Measurements from ENCODE around the gene RIMS4.

The RIMS4 gene

DNA sequence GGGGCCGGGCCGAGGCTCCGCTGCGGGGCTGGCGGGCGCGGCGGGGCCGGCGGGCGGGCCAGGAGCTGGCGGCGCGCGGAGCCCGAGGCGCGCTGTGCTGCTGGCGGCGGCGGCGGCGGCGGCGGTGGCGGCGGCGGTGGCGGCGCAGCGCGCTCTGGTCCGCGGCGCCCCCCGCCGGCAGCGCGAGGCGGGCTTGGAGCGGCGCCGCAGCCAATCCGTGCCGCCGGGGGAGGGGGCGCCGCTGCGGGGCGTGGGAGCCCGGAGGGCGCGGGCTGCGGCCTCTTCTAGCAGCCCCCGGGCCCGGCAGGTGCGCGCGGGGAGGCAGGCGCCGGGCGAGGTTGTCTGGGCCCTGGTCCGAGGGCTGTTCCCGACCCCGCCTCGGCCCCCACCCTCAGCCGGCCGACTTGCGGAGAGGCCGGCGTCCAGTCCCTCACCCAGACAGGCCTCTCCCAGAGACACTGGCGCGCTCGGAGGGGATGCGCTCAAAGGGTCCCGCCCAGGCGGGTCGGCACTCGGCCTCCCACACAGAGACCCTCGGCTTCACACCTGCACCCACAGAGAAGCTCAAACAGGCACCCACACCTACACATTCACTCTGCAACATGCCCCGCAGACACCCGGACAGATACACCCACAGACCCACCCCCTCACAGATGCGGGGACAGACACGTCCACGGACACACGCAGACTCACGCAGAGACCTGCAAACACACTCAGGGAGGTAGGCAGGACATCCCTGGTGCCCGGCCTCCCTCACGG, at the start of gene RIMS4:
Gene RIMS4, minus strand, starts transcription at position 156 of the 759 bp plus-strand sequence. CDS start 275 bp downstream, outside the sequence.
- Mint-ChIP-seq H3K9me3 (no peaks in the 10 kb centered on the region), H3K27me3 (peaks cover 68% of the 10 kb centered on the region), H3K27ac (no peak within 1 kb of the TSS), H3K4me3 (peak within 1 kb of the TSS; percentile 53), H3K4me1 (ENCODE audit: low read depth) (peaks cover 10% of the 10 kb centered on the region), H3K36me3 (ENCODE audit: low read depth) (no peaks in the 10 kb centered on the region)
- DNase-seq: no peak

GRCh38 chr20:44858606-44859360, 48.4 kb upstream of the RIMS4 start:
- Mint-ChIP-seq H3K36me3 (ENCODE audit: low read depth) (no peaks in the 10 kb centered on the region), H3K9me3 (no peaks in the 10 kb centered on the region), H3K4me3 (no peak overlapping the region), H3K27ac (no peak overlapping the region), H3K27me3 (no peaks in the 10 kb centered on the region), H3K4me1 (ENCODE audit: low read depth) (peaks cover 13% of the 10 kb centered on the region)
- DNase-seq: no peak

DNA sequence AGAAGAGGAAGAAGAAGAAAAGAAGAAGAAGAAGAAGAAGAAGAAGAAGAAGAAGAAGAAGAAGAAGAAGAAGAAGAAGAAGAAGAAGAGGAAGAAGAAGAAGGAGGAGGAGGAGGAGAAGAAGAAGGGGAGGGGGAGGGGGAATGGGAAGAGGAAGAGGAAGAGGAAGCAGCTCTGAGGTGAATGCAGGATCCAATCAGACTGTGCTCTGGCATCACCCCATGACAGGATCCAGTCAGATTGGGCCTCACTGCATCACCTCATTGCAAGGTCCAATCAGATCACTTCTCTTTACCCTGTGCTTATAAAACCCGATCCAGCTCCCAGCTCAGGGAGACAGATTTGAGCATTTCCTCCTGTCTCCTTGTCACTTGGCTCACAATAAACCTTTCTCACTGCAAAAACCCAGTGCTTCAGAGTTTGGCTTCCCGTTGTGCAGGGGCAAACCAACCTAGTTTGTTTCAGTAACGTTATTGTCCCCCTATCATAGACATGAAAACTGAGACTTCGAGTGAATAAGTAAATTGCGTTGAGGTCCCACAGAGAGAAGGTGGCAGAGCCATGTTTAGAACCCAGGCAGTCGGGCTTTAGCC, 46.6 kb upstream of the RIMS4 start:
- H3K4me3 Mint-ChIP-seq: no peak overlapping the region
- no peaks in the 10 kb centered on the region for H3K36me3 Mint-ChIP-seq (ENCODE audit: low read depth)
- H3K27me3 Mint-ChIP-seq: no peaks in the 10 kb centered on the region
- peaks cover 9% of the 10 kb centered on the region for H3K4me1 Mint-ChIP-seq (ENCODE audit: low read depth)
- H3K9me3 Mint-ChIP-seq: no peaks in the 10 kb centered on the region
- peak overlapping the region; percentile 22 for H3K27ac Mint-ChIP-seq
- no peak for DNase-seq

- Mint-ChIP-seq H3K36me3 (ENCODE audit: low read depth) (no peaks in the 10 kb centered on the region), H3K9me3 (no peaks in the 10 kb centered on the region), H3K4me3 (no peak overlapping the region), H3K4me1 (ENCODE audit: low read depth) (peaks cover 6% of the 10 kb centered on the region), H3K27me3 (no peaks in the 10 kb centered on the region), H3K27ac (peak overlapping the region; percentile 23)
- no peak for DNase-seq
Measured at GRCh38 chr20:44856442-44856841, 46.1 kb upstream of the RIMS4 start.

GRCh38 chr20:44851545-44851944, 41.2 kb upstream of the RIMS4 start:
- no peak overlapping the region for H3K4me3 Mint-ChIP-seq
- DNase-seq: no peak
- no peaks in the 10 kb centered on the region for H3K36me3 Mint-ChIP-seq (ENCODE audit: low read depth)
- peaks cover 4% of the 10 kb centered on the region for H3K4me1 Mint-ChIP-seq (ENCODE audit: low read depth)
- no peak overlapping the region for H3K27ac Mint-ChIP-seq
- no peaks in the 10 kb centered on the region for H3K9me3 Mint-ChIP-seq
- H3K27me3 Mint-ChIP-seq: peaks cover 12% of the 10 kb centered on the region

GRCh38 chr20:44850837-44851236, 40.5 kb upstream of the RIMS4 start:
- Mint-ChIP-seq H3K27ac (no peak overlapping the region), H3K27me3 (peaks cover 12% of the 10 kb centered on the region), H3K36me3 (ENCODE audit: low read depth) (no peaks in the 10 kb centered on the region), H3K9me3 (no peaks in the 10 kb centered on the region), H3K4me1 (ENCODE audit: low read depth) (peaks cover 4% of the 10 kb centered on the region), H3K4me3 (no peak overlapping the region)
- no peak for DNase-seq

DNA sequence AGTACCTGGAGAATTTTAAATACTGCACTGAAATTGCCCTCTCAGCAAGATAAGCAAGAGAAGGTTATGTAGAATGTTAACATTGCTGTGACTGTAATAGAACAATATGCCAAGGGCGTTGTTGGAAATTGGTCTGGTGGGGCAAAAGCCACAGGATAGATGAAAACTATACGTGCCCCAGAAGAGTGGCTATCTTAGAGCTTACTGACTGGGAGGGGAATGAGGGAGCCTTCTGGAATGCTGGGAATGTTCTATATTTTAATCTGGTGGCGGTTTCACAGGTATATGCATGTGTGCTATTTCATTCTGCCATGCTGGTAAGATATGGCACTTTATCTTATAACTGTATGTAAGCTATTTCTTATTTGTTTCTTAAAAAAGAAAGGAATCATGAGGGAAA, 39.9 kb upstream of the RIMS4 start:
- Mint-ChIP-seq H3K4me1 (ENCODE audit: low read depth) (peaks cover 4% of the 10 kb centered on the region), H3K9me3 (no peaks in the 10 kb centered on the region), H3K27ac (no peak overlapping the region), H3K4me3 (no peak overlapping the region), H3K36me3 (ENCODE audit: low read depth) (no peaks in the 10 kb centered on the region), H3K27me3 (peaks cover 12% of the 10 kb centered on the region)
- no peak for DNase-seq

DNA sequence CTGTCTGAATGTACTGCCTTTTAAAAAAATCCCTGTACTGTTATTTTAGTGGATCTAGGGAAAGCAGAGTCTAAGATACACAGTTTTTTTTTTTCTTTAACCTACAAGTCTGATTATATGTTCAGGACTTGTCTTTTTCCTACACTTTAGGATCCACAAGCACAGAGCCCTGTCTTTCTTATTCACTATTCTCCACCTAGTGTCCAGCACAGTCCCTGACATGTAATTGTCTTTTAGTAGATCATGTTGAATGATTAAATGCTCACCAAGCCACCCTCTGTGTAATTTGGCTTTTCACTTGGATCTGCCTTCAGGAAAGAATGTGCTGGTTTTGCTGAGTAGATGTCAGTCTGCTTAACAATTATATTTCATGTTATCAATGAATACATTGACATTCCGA, 39.4 kb upstream of the RIMS4 start:
- Mint-ChIP-seq H3K36me3 (ENCODE audit: low read depth) (no peaks in the 10 kb centered on the region), H3K4me3 (no peak overlapping the region), H3K27me3 (peaks cover 16% of the 10 kb centered on the region), H3K4me1 (ENCODE audit: low read depth) (peaks cover 4% of the 10 kb centered on the region), H3K27ac (no peak overlapping the region), H3K9me3 (no peaks in the 10 kb centered on the region)
- DNase-seq: no peak

GRCh38 chr20:44848254-44849015, 38.1 kb upstream of the RIMS4 start:
- H3K4me3 Mint-ChIP-seq: no peak overlapping the region
- H3K9me3 Mint-ChIP-seq: no peaks in the 10 kb centered on the region
- DNase-seq: no peak
- H3K27ac Mint-ChIP-seq: no peak overlapping the region
- H3K36me3 Mint-ChIP-seq (ENCODE audit: low read depth): no peaks in the 10 kb centered on the region
- H3K27me3 Mint-ChIP-seq: peaks cover 25% of the 10 kb centered on the region
- peaks cover 4% of the 10 kb centered on the region for H3K4me1 Mint-ChIP-seq (ENCODE audit: low read depth)

- H3K27ac Mint-ChIP-seq: no peak overlapping the region
- H3K27me3 Mint-ChIP-seq: peaks cover 36% of the 10 kb centered on the region
- H3K36me3 Mint-ChIP-seq (ENCODE audit: low read depth): no peaks in the 10 kb centered on the region
- peaks cover 3% of the 10 kb centered on the region for H3K9me3 Mint-ChIP-seq
- no peak overlapping the region for H3K4me3 Mint-ChIP-seq
- no peaks in the 10 kb centered on the region for H3K4me1 Mint-ChIP-seq (ENCODE audit: low read depth)
- DNase-seq: no peak
Measured at GRCh38 chr20:44843876-44844275, 33.5 kb upstream of the RIMS4 start.

DNA sequence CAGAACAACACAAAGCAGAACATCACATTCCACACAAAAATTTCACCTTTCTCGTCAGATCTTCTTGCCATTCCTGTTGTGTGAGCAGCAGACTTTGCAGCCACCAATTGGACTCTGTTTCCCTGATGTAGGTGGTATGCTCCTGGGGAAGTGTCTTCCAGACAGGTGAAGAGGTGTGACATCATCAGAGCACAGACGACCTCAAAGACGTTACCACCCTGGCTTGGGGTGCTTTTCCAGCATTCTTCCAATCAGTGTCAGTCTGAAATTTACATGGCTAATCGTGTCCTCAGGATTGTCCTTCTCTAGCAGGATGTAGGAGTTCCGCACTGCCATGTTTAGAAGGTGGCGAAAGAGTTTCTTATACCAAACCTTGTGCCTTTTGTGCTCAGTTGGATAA, 31.6 kb upstream of the RIMS4 start:
- Mint-ChIP-seq H3K36me3 (ENCODE audit: low read depth) (no peaks in the 10 kb centered on the region), H3K9me3 (peaks cover 3% of the 10 kb centered on the region), H3K27me3 (peaks cover 36% of the 10 kb centered on the region), H3K4me3 (no peak overlapping the region), H3K27ac (no peak overlapping the region), H3K4me1 (ENCODE audit: low read depth) (no peaks in the 10 kb centered on the region)
- DNase-seq: no peak

- H3K36me3 Mint-ChIP-seq (ENCODE audit: low read depth): no peaks in the 10 kb centered on the region
- H3K27ac Mint-ChIP-seq: no peak overlapping the region
- peaks cover 3% of the 10 kb centered on the region for H3K9me3 Mint-ChIP-seq
- no peak for DNase-seq
- H3K4me1 Mint-ChIP-seq (ENCODE audit: low read depth): no peaks in the 10 kb centered on the region
- H3K4me3 Mint-ChIP-seq: no peak overlapping the region
- H3K27me3 Mint-ChIP-seq: peaks cover 36% of the 10 kb centered on the region
Measured at GRCh38 chr20:44840826-44841225, 30.5 kb upstream of the RIMS4 start.

GRCh38 chr20:44839481-44839880, 29.1 kb upstream of the RIMS4 start:
- Mint-ChIP-seq H3K9me3 (peaks cover 3% of the 10 kb centered on the region), H3K36me3 (ENCODE audit: low read depth) (no peaks in the 10 kb centered on the region), H3K4me1 (ENCODE audit: low read depth) (peaks cover 6% of the 10 kb centered on the region), H3K27me3 (peaks cover 32% of the 10 kb centered on the region), H3K27ac (no peak overlapping the region), H3K4me3 (no peak overlapping the region)
- no peak for DNase-seq

GRCh38 chr20:44838521-44838920, 28.2 kb upstream of the RIMS4 start:
- no peak for DNase-seq
- peaks cover 25% of the 10 kb centered on the region for H3K27me3 Mint-ChIP-seq
- H3K9me3 Mint-ChIP-seq: peaks cover 3% of the 10 kb centered on the region
- H3K27ac Mint-ChIP-seq: no peak overlapping the region
- peaks cover 6% of the 10 kb centered on the region for H3K4me1 Mint-ChIP-seq (ENCODE audit: low read depth)
- no peak overlapping the region for H3K4me3 Mint-ChIP-seq
- H3K36me3 Mint-ChIP-seq (ENCODE audit: low read depth): no peaks in the 10 kb centered on the region
